Nucleus accumbens (tissue), 56 donors: ENCODE measurements around the gene CTNNA2.
A peak's percentile ranks its signal among the peaks of the same experiment; 100 is the strongest.

Source experiments
- DNase-seq, 56 donors: peaks; one replicate each; lab custom pipeline; 2025; lab: John Stamatoyannopoulos, UW

The CTNNA2 gene

GRCh38 chr2:80568011-80568410 lies 1055.2 kb downstream of the CTNNA2 start:
- no peak for DNase-seq

DNA sequence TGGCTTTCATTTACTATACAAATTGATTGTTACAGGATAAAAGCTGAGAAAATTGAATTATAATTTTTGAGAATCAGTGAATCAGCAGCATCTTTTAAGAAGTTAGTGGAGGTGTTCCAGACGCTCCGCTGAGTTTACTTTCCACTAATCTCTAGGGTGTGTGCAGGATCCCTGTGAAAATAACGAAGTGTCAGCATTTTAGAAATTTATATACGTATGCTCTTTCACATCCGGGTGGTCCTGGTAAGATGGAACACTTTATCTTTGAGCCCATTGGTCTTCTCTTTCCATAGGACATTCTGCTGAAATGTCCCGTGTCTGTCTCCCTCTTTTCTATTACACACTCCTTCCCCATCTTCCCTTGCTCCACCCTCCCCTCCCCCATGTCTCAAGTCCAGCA lies 1060.3 kb downstream of the CTNNA2 start:
- DNase-seq: no peak

DNA sequence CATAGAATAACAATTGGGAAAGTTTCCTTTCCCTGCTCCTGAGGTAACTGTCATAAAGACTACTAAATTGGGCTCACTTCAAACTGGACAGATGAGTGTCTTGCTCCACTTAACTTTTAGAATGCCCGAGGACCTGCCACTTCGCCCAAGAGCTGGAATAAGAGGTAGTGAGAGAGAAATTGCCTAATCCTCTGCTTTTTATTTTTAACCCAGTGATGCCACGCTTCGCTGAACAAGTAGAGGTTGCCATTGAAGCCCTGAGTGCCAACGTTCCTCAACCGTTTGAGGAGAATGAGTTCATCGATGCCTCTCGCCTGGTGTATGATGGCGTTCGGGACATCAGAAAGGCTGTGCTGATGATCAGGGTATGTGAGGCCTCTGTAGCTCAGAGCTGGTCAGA lies 1061.1 kb downstream of the CTNNA2 start:
- no peak for DNase-seq

GRCh38 chr2:80579756-80580155 lies 1066.9 kb downstream of the CTNNA2 start:
- DNase-seq: no peak

DNA sequence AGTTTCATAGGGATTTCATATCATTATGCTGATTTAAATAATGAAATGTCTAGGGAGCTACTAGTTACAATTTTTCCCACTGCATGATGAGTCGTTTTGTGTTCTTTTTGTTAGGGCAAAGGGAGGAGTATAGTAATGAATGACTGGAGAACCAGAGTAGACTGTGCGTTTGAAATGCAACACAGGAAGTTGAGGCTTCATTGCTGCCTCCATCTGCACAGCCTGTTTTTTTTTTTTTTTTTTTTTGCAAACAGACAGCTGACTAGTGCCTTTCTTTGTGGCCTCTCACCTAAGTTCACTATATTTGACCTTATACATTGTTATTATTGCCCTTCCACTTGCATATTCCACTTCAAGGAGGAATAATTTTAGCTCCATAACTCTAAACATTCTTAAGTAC lies 1078.4 kb downstream of the CTNNA2 start:
- DNase-seq: no peak

DNA sequence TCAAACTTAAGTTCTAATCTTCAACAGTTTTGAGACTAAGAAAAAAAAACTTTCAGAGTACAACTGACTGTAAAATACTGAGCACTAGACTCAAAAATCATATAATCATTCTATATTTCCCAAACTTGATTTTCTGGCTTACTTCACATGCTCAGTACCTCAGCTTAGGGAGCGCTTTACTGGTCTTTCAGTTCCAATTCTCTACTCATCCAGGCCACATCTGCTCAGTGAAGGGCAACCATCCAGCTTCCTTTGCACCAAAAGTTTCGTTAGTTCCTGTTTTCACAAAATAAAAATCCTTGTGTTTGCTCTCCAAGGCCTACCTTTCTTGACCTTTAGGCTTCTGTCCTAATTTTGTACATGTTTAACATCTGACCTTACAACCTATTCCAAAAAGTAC lies 1079.3 kb downstream of the CTNNA2 start:
- no peak for DNase-seq

- no peak for DNase-seq
These were observed 1097.3 kb downstream of the CTNNA2 start for GRCh38 chr2:80610108-80610507.

DNA sequence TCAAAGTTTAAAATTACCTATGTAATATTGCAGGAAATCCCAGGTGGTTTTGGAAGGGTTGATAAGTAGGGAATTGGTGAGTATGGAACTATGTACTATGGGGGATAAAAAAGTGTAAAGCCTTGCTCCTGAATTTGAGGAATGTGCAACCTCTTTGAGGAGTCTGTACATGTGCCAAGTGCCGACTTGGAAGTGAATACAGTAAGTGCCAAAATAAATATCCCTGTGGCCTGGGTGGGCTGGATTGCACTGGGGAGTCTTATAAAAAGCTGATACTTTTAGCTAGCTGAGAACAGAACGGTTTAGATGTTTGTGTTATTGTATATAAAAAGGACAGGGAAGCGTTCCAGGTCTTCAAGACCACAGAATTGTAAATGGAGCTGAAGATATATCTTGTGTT lies 1108.8 kb downstream of the CTNNA2 start:
- no peak for DNase-seq

- DNase-seq: no peak
These were observed 1111.2 kb downstream of the CTNNA2 start for GRCh38 chr2:80624062-80624461.

GRCh38 chr2:80634590-80634989 lies 1121.7 kb downstream of the CTNNA2 start:
- no peak for DNase-seq

- DNase-seq: no peak
These were observed 1125.9 kb downstream of the CTNNA2 start for GRCh38 chr2:80638783-80639182.

- DNase-seq: no peak
These were observed 1129.6 kb downstream of the CTNNA2 start for GRCh38 chr2:80642465-80642864.

GRCh38 chr2:80643598-80643997 lies 1130.7 kb downstream of the CTNNA2 start:
- no peak for DNase-seq

GRCh38 chr2:80651435-80651834 lies 1138.6 kb downstream of the CTNNA2 start:
- DNase-seq: no peak

- DNase-seq: no peak
These were observed 1142.4 kb downstream of the CTNNA2 start for GRCh38 chr2:80655265-80655664.

DNA sequence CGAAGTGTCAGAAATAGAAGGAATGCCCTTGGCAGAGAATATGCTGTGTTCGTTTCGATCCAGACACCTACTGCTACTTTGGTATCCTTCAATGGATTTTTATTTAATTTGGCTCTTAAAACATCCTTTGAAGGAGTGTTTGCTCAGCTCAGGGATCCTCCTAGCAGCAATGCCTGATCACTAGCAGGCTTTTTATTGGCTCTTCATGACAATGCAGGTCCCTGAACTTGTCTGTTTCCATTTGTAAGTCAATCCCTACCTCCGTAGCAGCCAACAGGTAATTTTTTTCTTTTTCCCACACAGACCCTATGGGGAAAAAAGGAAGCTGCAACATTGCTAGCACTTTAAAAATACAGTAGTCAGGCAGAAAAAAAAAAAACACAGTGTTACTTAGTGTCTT lies 1157.9 kb downstream of the CTNNA2 start:
- DNase-seq: no peak

GRCh38 chr2:80687524-80687923 lies 1174.7 kb downstream of the CTNNA2 start:
- DNase-seq: no peak

DNA sequence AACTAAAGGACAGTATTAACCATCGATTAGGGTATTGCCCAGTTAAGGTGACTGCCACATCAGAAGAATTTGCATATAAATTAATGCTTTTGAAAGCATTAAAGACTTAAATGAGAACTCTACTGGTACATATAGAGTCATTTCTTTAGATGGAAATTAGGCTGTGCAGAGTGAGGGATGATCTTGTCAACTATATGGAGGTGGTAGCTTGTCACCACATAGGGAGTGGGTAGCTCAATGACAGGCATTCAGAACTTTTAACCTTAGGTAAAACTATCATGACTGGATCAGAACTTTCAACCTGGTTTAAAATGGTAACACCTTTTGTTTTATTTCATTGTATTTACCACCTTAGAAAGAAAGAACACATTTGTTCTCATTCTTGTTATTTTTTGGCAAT lies 1176.3 kb downstream of the CTNNA2 start:
- DNase-seq: peak in 2 of 56 donors; percentile 3 to 34
